Measurements from ENCODE around the gene ZNF492. TPM values are rescaled to one million over a fixed set of nuclear protein-coding genes. Genes with fewer than 3 reads are reported as not detected.

ZNF492 gene
- total and polyA plus RNA-seq, 4 donors: 0.08 to 0.80 (median 0.10) TPM

GRCh38 chr19:22708983-22709382 lies 74.9 kb downstream of the ZNF492 start:
- Histone ChIP-seq H3K9ac (ENCODE audit: insufficient read depth in 1 of 2, low read length in 2 of 2) (no peak overlapping the region), H3K27me3 (ENCODE audit: control insufficient read depth in 3 of 3, insufficient read depth in 3 of 3, low read length in 2 of 3) (no peaks in the 10 kb centered on the region), H3K4me3 (no peak overlapping the region), H3K4me1 (ENCODE audit: control insufficient read depth in 5 of 5, insufficient read depth in 5 of 5, low read length in 5 of 5) (no peaks in the 10 kb centered on the region), H3K27ac (ENCODE audit: low read depth in 1 of 2, low read length in 1 of 2) (no peak overlapping the region), H3K36me3 (ENCODE audit: control insufficient read depth in 4 of 4, insufficient read depth in 4 of 4, low read length in 4 of 4) (no peaks in the 10 kb centered on the region), H3K9me3 (ENCODE audit: control insufficient read depth in 4 of 4, insufficient read depth in 3 of 4, low read length in 3 of 4) (peaks cover 0 to 5% (median 2%) of the 10 kb centered on the region in 4 donors)
- TF ChIP-seq CTCF (IDR thresholded peaks at IDR 0.05; ENCODE audit: control extremely low read depth, extremely low read depth): no peak
- WGBS, 2 donors: 20 to 29% methylated on average over 27 of the region's 27 CpGs
- DNase-seq: no peak
- ATAC-seq (ENCODE audit: insufficient read depth, low FRiP score): no peak

Small RNA genes within 50 kb of the gene (small RNA-seq; reads per million reads assigned to genes)
- gene AC011467.2 (ENCODE audit: low replicate concordance): not detected

Other genes starting within 250 kb of the ZNF492 start
- 1 to 10 TPM in 1 of 2 donors, under 1 TPM in 1; 0.61 to 4.3 TPM for gene ZNF98, start 212.0 kb upstream of the ZNF492 start, total RNA-seq
- gene ZNF98, start 212.0 kb upstream of the ZNF492 start, polyA plus RNA-seq: under 1 TPM in 1 of 2 donors, not detected in 1; 0.23 TPM
- gene ZNF99, start 149.8 kb downstream of the ZNF492 start, total RNA-seq: under 1 TPM; 0.06 to 0.31 TPM
- under 1 TPM in 1 of 2 donors, not detected in 1; 0.01 TPM for gene ZNF99, start 149.8 kb downstream of the ZNF492 start, polyA plus RNA-seq
- gene ZNF723, start 198.0 kb downstream of the ZNF492 start, total RNA-seq: not detected
- not detected for gene ZNF723, start 198.0 kb downstream of the ZNF492 start, polyA plus RNA-seq